Sigmoid colon (tissue), 7 donors: ENCODE results near the gene GOLPH3. TPM values are rescaled to one million over a fixed set of nuclear protein-coding genes. Genes with fewer than 3 reads are reported as not detected.
A peak's percentile ranks its signal among the peaks of the same experiment; 100 is the strongest.

Experiments used
- DNase-seq: peaks from one replicate; pipeline ENCODE4 v3.0.0-alpha.2; 2019
- H3K27ac ChIP-seq, 4 donors: fragments of 200-600 bp; sonication (generic); one replicate each; pipeline ENCODE4 v1.5.1; 2016 to 2019; ENCODE audit warnings: mild to moderate bottlenecking in 1 of 4
- H3K27me3 ChIP-seq, 3 donors: fragments of 200-600 bp; sonication (generic); one replicate each; pipeline ENCODE4 v1.5.1; 2019; ENCODE audit warnings: mild to moderate bottlenecking in 1 of 3
- H3K36me3 ChIP-seq, 4 donors: fragments of 200-600 bp; sonication (generic); one replicate each; pipeline ENCODE4 v1.5.1; 2016 to 2019
- H3K4me1 ChIP-seq, 4 donors: fragments of 200-600 bp; sonication (generic); one replicate each; pipeline ENCODE4 v1.5.1; 2017 to 2019
- H3K4me3 ChIP-seq, 4 donors: fragments of 200-600 bp; sonication (generic); one replicate each; pipeline ENCODE4 v1.5.1; 2017 to 2019; ENCODE audit warnings: mild to moderate bottlenecking in 2 of 4, moderate library complexity in 1 of 4
- H3K9me3 ChIP-seq, 4 donors: fragments of 200-600 bp in 3 of 4; sonication (generic) in 3 of 4; one replicate each; pipeline versions ENCODE4 v1.5.1 to v1.6.1; 2013 to 2019
- EP300 ChIP-seq, 4 donors: sonication (generic); formaldehyde crosslinking; IDR thresholded peaks; one replicate each; pipeline ENCODE4 v1.6.1; 2017; ENCODE audit warnings: antibody characterized with exemption in 4 of 4
- POLR2A ChIP-seq, 2 donors: fragments of 450-650 bp; IDR thresholded peaks; one replicate each; pipeline ENCODE4 v1.6.1; 2016; ENCODE audit warnings: antibody characterized with exemption in 2 of 2, mild to moderate bottlenecking in 2 of 2, moderate library complexity in 2 of 2
- POLR2AphosphoS5 ChIP-seq, 4 donors: sonication (generic); formaldehyde crosslinking; IDR thresholded peaks; one replicate each; pipeline ENCODE4 v1.6.1; 2017; ENCODE audit warnings: antibody characterized with exemption in 4 of 4
- WGBS, 2 donors: extraction: QIAGEN DNeasy Blood & Tissue Kit; methylation state at CpG; one replicate each; pipeline ENCODE4 v1.1.7; 2013; 5-methylcytosine and 5-hydroxymethylcytosine counted together
- intact Hi-C: fragments of 100-400 bp; cut with DNase I; formaldehyde crosslinking; loops from one replicate; pipeline ENCODE4 v1.15.1; 2023
- polyA plus RNA-seq, 3 donors: library from polyadenylated mRNA; stranded (reverse); fragments of 200-250 nt; gene quantifications; one replicate each; pipeline ENCODE4 v1.2.3, GENCODE V29; 2013
- total RNA-seq, 4 donors: library from RNA; depleted of rRNA; stranded (reverse); fragments of >200 nt; gene quantifications; one replicate each; pipeline ENCODE4 v1.1.0, GENCODE V29; 2016
- TF ChIP-seq, protein P1 (sequence below), 4 experiments: fragments of 450-650 bp in 3 of 4; fragments of 200-600 bp in 1 of 4; IDR thresholded peaks; one replicate each; pipeline ENCODE4 v1.5.1; 2016 to 2019; ENCODE audit warnings: antibody characterized with exemption in 4 of 4, mild to moderate bottlenecking in 3 of 4, moderate library complexity in 2 of 4
- donor health status: healthy with polysubstance abuse.
- donor health status: Bipolar disorder and iron deficiency.
- donor health status: healthy.

GOLPH3 gene
- total and polyA plus RNA-seq, 7 donors, result 63.6 to 247 (median 170) TPM

DNA sequence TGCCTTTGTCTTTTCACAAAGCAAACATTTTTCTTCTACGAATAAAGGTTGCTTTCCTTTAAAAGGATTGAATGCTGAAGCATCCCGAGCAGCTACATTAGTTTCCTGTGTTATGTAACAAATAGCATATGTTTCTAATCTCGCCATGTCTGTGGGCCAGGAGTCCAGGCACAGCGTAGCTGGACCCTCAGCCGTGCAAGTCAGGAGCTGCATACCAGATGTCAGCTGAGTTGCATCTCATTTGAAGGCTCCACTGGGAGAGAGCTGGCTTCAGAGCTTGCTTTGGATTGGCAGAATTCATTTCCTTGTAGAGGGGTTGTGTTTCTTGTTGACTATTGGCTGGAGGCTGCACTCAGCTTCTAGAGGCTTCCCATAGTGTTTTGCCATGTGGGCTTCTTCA lies 16.0 kb upstream of the GOLPH3 start:
- peak overlapping the region in 3 of 4 donors; percentile 7 to 32 (median 29) for H3K27ac ChIP-seq
- intact Hi-C loops, result no loop called here
- no peaks in the 10 kb centered on the region for H3K27me3 ChIP-seq
- peak; percentile 88 for DNase-seq
- WGBS, 2 donors, result 71 to 86% methylated on average over 5 of the region's 5 CpGs
- H3K9me3 ChIP-seq, result peaks cover 0 to 6% (median 0%) of the 10 kb centered on the region in 4 donors
- TF ChIP-seq POLR2AphosphoS5 (IDR thresholded peaks at IDR 0.05) (peak; percentile 47 to 60 (median 56)), EP300 (IDR thresholded peaks at IDR 0.05) (no peak)
- H3K4me1 ChIP-seq, result peaks cover 0 to 17% (median 12%) of the 10 kb centered on the region in 4 donors
- H3K36me3 ChIP-seq, result no peaks in the 10 kb centered on the region
- no peak overlapping the region for H3K4me3 ChIP-seq

DNA sequence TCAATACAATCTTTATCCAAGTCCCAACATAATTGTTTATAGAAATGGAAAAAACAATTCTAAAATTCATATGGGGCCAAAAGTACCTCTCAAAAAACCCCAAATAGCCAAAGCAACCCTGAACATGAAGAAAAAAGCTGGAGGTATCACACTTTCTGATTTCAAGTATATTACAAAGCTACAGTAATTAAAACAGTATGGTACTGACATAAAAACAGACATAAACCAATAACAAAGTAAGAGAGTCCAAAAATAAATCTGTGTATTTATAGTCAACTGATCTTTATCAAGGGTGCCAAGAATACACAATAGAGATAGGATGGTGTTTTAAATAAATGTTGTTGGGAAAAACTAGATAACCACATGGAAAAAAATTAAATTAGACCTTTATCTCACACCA lies 13.6 kb upstream of the GOLPH3 start:
- TF ChIP-seq, protein P1, sequence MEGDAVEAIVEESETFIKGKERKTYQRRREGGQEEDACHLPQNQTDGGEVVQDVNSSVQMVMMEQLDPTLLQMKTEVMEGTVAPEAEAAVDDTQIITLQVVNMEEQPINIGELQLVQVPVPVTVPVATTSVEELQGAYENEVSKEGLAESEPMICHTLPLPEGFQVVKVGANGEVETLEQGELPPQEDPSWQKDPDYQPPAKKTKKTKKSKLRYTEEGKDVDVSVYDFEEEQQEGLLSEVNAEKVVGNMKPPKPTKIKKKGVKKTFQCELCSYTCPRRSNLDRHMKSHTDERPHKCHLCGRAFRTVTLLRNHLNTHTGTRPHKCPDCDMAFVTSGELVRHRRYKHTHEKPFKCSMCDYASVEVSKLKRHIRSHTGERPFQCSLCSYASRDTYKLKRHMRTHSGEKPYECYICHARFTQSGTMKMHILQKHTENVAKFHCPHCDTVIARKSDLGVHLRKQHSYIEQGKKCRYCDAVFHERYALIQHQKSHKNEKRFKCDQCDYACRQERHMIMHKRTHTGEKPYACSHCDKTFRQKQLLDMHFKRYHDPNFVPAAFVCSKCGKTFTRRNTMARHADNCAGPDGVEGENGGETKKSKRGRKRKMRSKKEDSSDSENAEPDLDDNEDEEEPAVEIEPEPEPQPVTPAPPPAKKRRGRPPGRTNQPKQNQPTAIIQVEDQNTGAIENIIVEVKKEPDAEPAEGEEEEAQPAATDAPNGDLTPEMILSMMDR (IDR thresholded peaks at IDR 0.05), result no peak
- TF ChIP-seq EP300 (IDR thresholded peaks at IDR 0.05) (no peak), POLR2A (IDR thresholded peaks at IDR 0.05) (no peak), POLR2AphosphoS5 (IDR thresholded peaks at IDR 0.05) (no peak)
- Histone ChIP-seq H3K4me3 (no peak overlapping the region), H3K27ac (no peak overlapping the region), H3K9me3 (peaks cover 0 to 6% (median 0%) of the 10 kb centered on the region in 4 donors), H3K27me3 (no peaks in the 10 kb centered on the region), H3K36me3 (no peaks in the 10 kb centered on the region), H3K4me1 (no peaks in the 10 kb centered on the region)
- intact Hi-C loops, result no loop called here
- no peak for DNase-seq

DNA sequence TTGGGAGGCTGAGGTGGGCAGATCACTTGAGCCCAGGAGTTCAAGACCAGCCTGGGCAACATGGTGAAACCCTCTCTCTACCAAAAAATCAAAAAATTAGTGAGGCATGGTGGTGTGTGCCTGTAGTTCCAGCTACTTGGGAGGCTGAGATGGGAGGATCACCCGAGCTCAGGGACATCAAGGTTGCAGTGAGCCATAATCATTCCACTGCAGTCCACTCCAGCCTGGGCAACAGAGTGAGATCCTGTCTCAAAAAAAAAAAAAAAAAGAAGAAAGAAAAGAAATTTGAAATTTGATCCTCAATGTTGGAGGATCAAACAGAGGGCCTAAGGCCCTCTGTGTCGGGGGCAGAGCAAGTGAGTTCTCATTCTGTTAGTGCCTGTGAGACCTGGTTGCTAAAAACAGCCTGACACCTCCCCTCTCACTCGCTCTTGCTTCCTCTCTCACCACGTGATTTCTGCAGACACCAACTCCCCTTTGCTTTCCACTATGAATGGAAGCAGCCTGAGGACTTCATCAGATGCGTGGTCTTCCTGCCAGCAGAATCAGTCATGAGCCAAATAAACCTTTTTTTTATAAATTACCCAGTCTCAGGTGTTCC lies 8.4 kb upstream of the GOLPH3 start:
- no peak for DNase-seq
- Histone ChIP-seq H3K9me3 (peaks cover 0 to under 1% (median 0%) of the 10 kb centered on the region in 4 donors), H3K4me1 (no peaks in the 10 kb centered on the region), H3K36me3 (no peaks in the 10 kb centered on the region), H3K27me3 (no peaks in the 10 kb centered on the region), H3K4me3 (no peak overlapping the region), H3K27ac (no peak overlapping the region)
- intact Hi-C loops, result no loop called here
- TF ChIP-seq POLR2AphosphoS5 (IDR thresholded peaks at IDR 0.05), result no peak
- 59 to 84% methylated on average over 5 of the region's 5 CpGs for WGBS, 2 donors

DNA sequence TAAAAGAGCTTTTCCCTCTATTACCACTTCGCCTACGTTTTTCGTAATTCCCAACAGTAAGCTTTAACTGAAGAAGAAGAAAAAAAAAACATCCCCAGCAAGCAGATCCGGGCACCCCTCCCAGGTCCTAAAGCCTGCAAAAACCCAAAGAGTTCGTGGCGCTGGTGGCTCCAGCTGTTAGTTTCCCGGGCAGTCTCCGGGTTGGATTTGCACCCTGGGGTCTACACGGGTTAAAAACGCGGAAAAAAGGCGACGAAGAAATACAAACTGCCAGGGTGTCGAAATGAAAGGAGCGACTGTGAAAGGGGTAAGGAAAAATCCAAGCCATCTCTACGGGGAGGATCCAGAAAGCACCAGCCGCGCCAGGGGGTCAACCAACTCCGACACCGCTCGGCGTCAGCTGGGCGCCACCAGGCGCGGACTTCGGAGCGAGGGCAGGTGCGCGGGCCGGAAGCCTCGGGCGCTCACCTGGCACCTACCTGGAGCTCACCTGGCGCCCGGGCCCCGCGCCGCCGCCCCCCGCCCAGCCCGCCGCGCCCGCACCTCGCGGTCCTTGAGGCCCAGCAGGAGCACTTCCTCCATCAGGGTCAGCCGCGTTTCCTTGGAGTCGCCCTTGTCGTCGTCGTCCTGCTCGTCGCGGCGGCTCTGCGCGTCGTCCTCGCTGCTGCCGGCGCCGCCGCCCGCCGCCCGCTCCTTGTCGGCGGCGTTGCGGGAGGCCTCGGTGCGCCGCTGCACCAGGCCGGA lies 680 bp downstream of the GOLPH3 start:
- Histone ChIP-seq H3K27ac (peak overlapping the region; percentile 99 to 100 (median 100)), H3K27me3 (no peaks in the 10 kb centered on the region), H3K4me3 (peak overlapping the region; percentile 76 to 98 (median 92)), H3K36me3 (peaks cover 0 to 32% (median 7%) of the 10 kb centered on the region in 4 donors), H3K4me1 (peaks cover 0 to 53% (median 44%) of the 10 kb centered on the region in 4 donors), H3K9me3 (no peaks in the 10 kb centered on the region)
- peak; percentile 29 to 71 (median 52) for TF ChIP-seq POLR2AphosphoS5 (IDR thresholded peaks at IDR 0.05)
- TF ChIP-seq, protein P1 (IDR thresholded peaks at IDR 0.05), result no peak
- peak in 1 of 4 donors; percentile 42 for TF ChIP-seq EP300 (IDR thresholded peaks at IDR 0.05)
- intact Hi-C loops, result loop anchor here (2.0 to 5.0 kb wide), 4 partner anchors 51 to 414 kb away; partner anchors contain the start of genes MTMR12 and SUB1
- WGBS, 2 donors, result 0 to 1% methylated on average over 74 of the region's 74 CpGs
- peak; percentile 88 for DNase-seq

DNA sequence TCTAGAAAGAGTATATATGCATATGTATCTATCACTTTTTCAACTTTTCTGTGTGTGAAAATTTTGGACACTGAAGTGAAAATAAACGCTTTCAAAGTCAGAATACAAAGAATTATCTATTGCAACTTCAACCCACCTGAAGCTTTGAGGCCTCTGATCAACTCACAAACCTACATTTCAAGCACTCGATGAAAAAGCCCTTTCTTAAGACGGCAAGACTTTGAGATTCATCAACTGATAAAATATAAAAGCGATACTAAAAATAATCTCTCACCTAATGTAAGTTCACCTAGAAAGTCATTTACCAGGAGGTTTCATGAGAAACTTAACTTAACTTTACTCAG lies 1.2 kb downstream of the GOLPH3 start:
- WGBS, 2 donors, result 0% methylated on average over 4 of the region's 4 CpGs
- no peaks in the 10 kb centered on the region for H3K27me3 ChIP-seq
- intact Hi-C loops, result loop anchor here (5.0 kb wide), 2 partner anchors 76 to 414 kb away; partner anchors contain the start of gene SUB1
- H3K27ac ChIP-seq, result peak overlapping the region; percentile 99 to 100 (median 100)
- peak overlapping the region; percentile 76 to 98 (median 92) for H3K4me3 ChIP-seq
- no peak for DNase-seq
- no peaks in the 10 kb centered on the region for H3K9me3 ChIP-seq
- H3K4me1 ChIP-seq, result peaks cover 0 to 56% (median 49%) of the 10 kb centered on the region in 4 donors
- TF ChIP-seq EP300 (IDR thresholded peaks at IDR 0.05) (no peak), POLR2A (IDR thresholded peaks at IDR 0.05) (no peak), POLR2AphosphoS5 (IDR thresholded peaks at IDR 0.05) (no peak)
- TF ChIP-seq, protein P1 (IDR thresholded peaks at IDR 0.05), result no peak
- H3K36me3 ChIP-seq, result peaks cover 0 to 32% (median 7%) of the 10 kb centered on the region in 4 donors
